Osteocyte (in vitro differentiated cells): Measurements from ENCODE around the gene GFOD1. TPM values are rescaled to one million over a fixed set of nuclear protein-coding genes. Genes with fewer than 3 reads are reported as not detected.

Source experiments
- DNase-seq: peaks from one replicate; pipeline ENCODE4 v3.0.0; 2021; ENCODE audit warnings: mixed read lengths; ENCODE audit not compliant: unreplicated experiment; ENCODE audit errors: extremely low spot score
- H3K27ac Mint-ChIP-seq: one replicate; pipeline ENCODE4 v1.8.0; 2021; ENCODE audit warnings: mild to moderate bottlenecking, mixed read lengths; ENCODE audit not compliant: unreplicated experiment
- H3K27me3 Mint-ChIP-seq: one replicate; pipeline ENCODE4 v1.8.0; 2021; ENCODE audit warnings: mixed read lengths; ENCODE audit not compliant: unreplicated experiment
- H3K36me3 Mint-ChIP-seq: one replicate; pipeline ENCODE4 v1.8.0; 2021; ENCODE audit warnings: mixed read lengths; ENCODE audit not compliant: unreplicated experiment
- H3K4me1 Mint-ChIP-seq: one replicate; pipeline ENCODE4 v1.8.0; 2021; ENCODE audit warnings: mixed read lengths; ENCODE audit not compliant: unreplicated experiment
- H3K4me3 Mint-ChIP-seq: one replicate; pipeline ENCODE4 v1.8.0; 2021; ENCODE audit warnings: mild to moderate bottlenecking, moderate library complexity, mixed read lengths; ENCODE audit not compliant: unreplicated experiment
- H3K9me3 Mint-ChIP-seq: one replicate; pipeline ENCODE4 v1.8.0; 2021; ENCODE audit warnings: mixed read lengths; ENCODE audit not compliant: unreplicated experiment
- total RNA-seq: library from RNA; stranded (reverse); gene quantifications from 2 replicates; pipeline ENCODE4 v1.2.1, GENCODE V29; 2021
- TF ChIP-seq, protein P1 (sequence below): fragments of 200-600 bp; sonication (generic); IDR thresholded peaks from 2 replicates; pipeline ENCODE4 v1.5.0; 2021; ENCODE audit warnings: antibody characterized with exemption, mild to moderate bottlenecking, moderate library complexity

The GFOD1 gene
- total RNA-seq, 1 donor from 2014 or later: 0.89 TPM

DNA sequence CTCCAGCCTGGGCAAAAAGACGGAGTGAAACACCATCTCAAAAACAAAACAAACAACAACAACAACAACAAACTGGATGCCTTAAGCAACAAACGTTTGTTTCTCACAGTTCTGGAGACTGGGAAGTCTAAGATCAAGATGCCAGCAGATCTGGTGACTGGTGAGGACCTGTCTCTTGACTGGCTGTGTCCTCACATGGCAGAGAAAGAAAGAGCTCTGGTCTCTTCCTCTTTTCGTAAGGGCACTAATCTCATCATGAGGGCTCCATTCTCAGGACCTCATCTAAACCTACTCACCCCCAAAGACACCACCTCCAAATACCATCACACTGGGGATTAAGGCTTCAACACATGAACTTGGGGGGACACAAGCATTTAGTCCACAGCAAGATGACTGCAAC, 13.5 kb upstream of the GFOD1 start:
- peak; percentile 4 for DNase-seq
- Mint-ChIP-seq H3K36me3 (no peaks in the 10 kb centered on the region), H3K27me3 (peaks cover 7% of the 10 kb centered on the region), H3K27ac (no peak overlapping the region), H3K4me3 (no peak overlapping the region), H3K4me1 (peaks cover 12% of the 10 kb centered on the region), H3K9me3 (no peaks in the 10 kb centered on the region)
- TF ChIP-seq, protein P1, sequence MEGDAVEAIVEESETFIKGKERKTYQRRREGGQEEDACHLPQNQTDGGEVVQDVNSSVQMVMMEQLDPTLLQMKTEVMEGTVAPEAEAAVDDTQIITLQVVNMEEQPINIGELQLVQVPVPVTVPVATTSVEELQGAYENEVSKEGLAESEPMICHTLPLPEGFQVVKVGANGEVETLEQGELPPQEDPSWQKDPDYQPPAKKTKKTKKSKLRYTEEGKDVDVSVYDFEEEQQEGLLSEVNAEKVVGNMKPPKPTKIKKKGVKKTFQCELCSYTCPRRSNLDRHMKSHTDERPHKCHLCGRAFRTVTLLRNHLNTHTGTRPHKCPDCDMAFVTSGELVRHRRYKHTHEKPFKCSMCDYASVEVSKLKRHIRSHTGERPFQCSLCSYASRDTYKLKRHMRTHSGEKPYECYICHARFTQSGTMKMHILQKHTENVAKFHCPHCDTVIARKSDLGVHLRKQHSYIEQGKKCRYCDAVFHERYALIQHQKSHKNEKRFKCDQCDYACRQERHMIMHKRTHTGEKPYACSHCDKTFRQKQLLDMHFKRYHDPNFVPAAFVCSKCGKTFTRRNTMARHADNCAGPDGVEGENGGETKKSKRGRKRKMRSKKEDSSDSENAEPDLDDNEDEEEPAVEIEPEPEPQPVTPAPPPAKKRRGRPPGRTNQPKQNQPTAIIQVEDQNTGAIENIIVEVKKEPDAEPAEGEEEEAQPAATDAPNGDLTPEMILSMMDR: no peak

DNA sequence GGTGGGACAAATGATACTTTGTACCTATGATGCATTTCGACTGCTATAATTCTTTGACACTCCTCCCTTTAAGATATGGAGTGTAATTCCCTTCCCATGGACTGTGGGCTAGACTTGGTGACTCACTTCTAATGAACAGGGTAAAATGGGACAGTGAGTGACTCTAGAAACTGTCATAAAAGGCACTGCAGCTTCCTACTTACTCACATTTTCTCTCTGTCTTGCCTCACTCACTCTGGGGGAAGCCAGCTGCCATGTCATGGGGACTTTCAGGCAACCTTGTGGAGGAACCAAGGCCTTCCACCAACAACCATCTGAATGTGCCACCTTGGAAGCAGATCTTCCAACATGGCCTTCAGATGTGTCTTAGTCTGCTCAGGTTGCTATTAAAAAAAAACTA, 12.9 kb upstream of the GFOD1 start:
- Mint-ChIP-seq H3K9me3 (no peaks in the 10 kb centered on the region), H3K4me1 (peaks cover 12% of the 10 kb centered on the region), H3K4me3 (no peak overlapping the region), H3K36me3 (no peaks in the 10 kb centered on the region), H3K27me3 (peaks cover under 1% of the 10 kb centered on the region), H3K27ac (no peak overlapping the region)
- DNase-seq: no peak
- TF ChIP-seq, protein P1: no peak

DNA sequence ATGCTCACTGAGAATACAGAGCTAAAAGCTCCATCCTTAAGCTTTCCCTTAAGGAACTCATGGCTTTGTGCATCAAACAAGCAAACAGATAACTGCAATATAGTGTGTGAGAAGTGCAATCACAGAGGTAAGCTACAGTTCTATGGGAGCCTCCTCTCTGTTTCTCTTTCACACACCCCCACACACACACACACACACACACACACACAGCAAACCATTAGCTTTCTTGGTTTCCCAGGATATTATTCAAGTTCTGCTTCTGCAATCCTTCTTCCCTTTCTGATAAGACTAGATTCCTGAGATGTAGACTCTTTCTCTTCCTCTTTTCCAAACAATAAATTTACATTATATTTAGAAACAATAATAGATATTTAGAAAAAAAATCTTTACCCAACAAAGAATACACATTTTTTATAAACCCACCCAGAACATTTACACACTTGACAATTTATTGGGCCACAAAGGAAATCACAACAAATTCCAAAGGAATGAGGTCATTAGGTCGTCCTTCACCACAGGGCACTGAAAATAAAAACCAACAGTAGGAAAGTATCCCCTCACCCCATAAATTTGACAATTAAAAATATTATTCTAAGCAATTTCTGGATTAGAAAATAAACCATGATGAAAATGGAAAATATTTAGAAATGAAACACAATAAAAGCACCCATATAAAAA, 9.3 kb upstream of the GFOD1 start:
- Mint-ChIP-seq H3K4me1 (peaks cover 10% of the 10 kb centered on the region), H3K9me3 (no peaks in the 10 kb centered on the region), H3K4me3 (no peak overlapping the region), H3K27me3 (no peaks in the 10 kb centered on the region), H3K27ac (no peak overlapping the region), H3K36me3 (no peaks in the 10 kb centered on the region)
- DNase-seq: no peak
- TF ChIP-seq, protein P1: no peak

DNA sequence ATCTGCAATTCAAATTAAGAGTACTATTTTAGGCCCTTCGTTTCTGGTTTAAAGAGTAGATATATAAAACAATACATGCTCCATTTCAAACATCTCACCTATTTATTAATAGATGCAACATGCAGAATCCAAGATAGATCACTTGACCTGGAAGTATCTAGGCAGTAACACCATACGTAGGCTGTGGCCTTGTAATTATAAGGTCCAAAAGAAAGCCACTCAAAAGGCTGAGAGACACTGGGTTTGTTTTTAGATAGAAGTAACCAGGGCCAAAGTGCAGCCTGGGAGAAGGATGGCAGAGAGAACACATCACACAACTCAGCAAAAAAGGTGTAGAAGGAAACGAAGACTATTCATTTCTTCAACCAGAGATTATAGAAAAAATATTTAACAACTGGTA, 8.4 kb upstream of the GFOD1 start:
- no peak overlapping the region for H3K27ac Mint-ChIP-seq
- H3K4me1 Mint-ChIP-seq: peaks cover 10% of the 10 kb centered on the region
- H3K9me3 Mint-ChIP-seq: no peaks in the 10 kb centered on the region
- DNase-seq: no peak
- no peaks in the 10 kb centered on the region for H3K36me3 Mint-ChIP-seq
- TF ChIP-seq, protein P1: no peak
- H3K27me3 Mint-ChIP-seq: no peaks in the 10 kb centered on the region
- H3K4me3 Mint-ChIP-seq: no peak overlapping the region

DNA sequence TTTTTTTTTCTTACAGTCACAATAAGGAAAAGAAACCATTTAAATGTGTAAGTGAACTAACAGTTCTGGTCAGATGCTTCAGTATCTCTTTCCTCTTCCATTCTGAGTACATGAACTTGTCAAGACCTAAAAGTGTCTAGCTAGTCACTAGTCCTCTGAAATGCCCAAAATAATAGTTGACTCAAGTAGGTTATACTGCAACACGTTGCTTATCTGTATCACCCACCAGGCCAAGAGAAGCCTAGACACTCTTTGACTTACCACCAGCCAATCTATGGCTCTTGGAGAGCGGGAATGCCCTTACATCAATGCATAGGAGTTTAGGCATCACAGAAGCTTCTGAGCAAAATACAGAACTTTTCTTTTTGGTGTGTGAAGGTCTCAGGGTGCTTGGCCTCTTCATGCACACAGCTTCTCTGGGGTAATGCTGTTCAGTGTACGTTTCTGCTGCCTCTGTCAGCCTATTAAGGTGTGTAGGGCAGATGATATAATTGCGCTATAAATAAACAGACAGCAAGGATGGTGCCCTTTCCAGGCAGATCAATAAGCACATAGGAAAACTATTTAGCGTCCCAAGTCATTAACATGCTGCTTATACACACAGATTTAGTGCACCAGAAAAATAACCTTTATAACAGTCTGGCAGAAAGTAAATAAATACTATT, 7.8 kb upstream of the GFOD1 start:
- Mint-ChIP-seq H3K9me3 (no peaks in the 10 kb centered on the region), H3K4me1 (peaks cover 10% of the 10 kb centered on the region), H3K27ac (no peak overlapping the region), H3K4me3 (no peak overlapping the region), H3K36me3 (no peaks in the 10 kb centered on the region), H3K27me3 (no peaks in the 10 kb centered on the region)
- TF ChIP-seq, protein P1: no peak
- peak; percentile 10 for DNase-seq
